Astrocyte of the cerebellum (primary cell): Measurements from ENCODE around the gene SLIT3.

Experiments
- DNase-seq: peaks from one replicate; pipeline ENCODE4 v3.0.0-alpha.2; 2011; ENCODE audit warnings: low read depth
- H3K4me3 ChIP-seq: 2 replicates; pipeline ENCODE4 v1.5.1; 2011; ENCODE audit warnings: mild to moderate bottlenecking, low read depth, low read length, moderate library complexity
- CTCF ChIP-seq: IDR thresholded peaks from 2 replicates; pipeline ENCODE4 v1.5.1; 2012; ENCODE audit warnings: low read length, low read depth, moderate library complexity, mild to moderate bottlenecking; ENCODE audit errors: missing control alignments
- in situ Hi-C: cut with HindIII; loops from 2 replicates; pipeline ENCODE4 v1.10.0; 2017; ENCODE audit warnings: low sequenced_read_pairs

The SLIT3 gene

GRCh38 chr5:168792678-168793077, 508.3 kb downstream of the SLIT3 start:
- TF ChIP-seq CTCF: no peak
- no peak overlapping the region for H3K4me3 ChIP-seq
- in situ Hi-C loops: no loop called here
- no peak for DNase-seq

- DNase-seq: no peak
- no peak for TF ChIP-seq CTCF
- H3K4me3 ChIP-seq: no peak overlapping the region
- in situ Hi-C loops: no loop called here
Observed at GRCh38 chr5:168790671-168791250, 510.2 kb downstream of the SLIT3 start.

GRCh38 chr5:168790002-168790635, 510.8 kb downstream of the SLIT3 start:
- H3K4me3 ChIP-seq: no peak overlapping the region
- no peak for TF ChIP-seq CTCF
- in situ Hi-C loops: no loop called here
- DNase-seq: no peak

- DNase-seq: no peak
- no peak for TF ChIP-seq CTCF
- in situ Hi-C loops: no loop called here
- H3K4me3 ChIP-seq: no peak overlapping the region
Observed at GRCh38 chr5:168788786-168789185, 512.2 kb downstream of the SLIT3 start.

- in situ Hi-C loops: no loop called here
- no peak for TF ChIP-seq CTCF
- no peak for DNase-seq
- H3K4me3 ChIP-seq: no peak overlapping the region
Observed at GRCh38 chr5:168788107-168788506, 512.8 kb downstream of the SLIT3 start.

GRCh38 chr5:168786147-168786546, 514.8 kb downstream of the SLIT3 start:
- no peak for DNase-seq
- no peak overlapping the region for H3K4me3 ChIP-seq
- in situ Hi-C loops: no loop called here
- no peak for TF ChIP-seq CTCF

- H3K4me3 ChIP-seq: no peak overlapping the region
- DNase-seq: no peak
- TF ChIP-seq CTCF: no peak
- in situ Hi-C loops: no loop called here
Observed at GRCh38 chr5:168784454-168784853, 516.5 kb downstream of the SLIT3 start.
